B cell (primary cell): ENCODE data around the gene SAP30. TPM values are rescaled to one million over a fixed set of nuclear protein-coding genes. Genes with fewer than 3 reads are reported as not detected.

Experiments used
- ATAC-seq: fragments of 200-7000 bp; cut with Tn5 transposase; one replicate; pipeline ENCODE4 v1.10.0; 2021; ENCODE audit warnings: low read depth, mild to moderate bottlenecking, moderate number of reproducible peaks, moderate library complexity
- CTCF ChIA-PET: fragments of 350-600 bp; sonication (Branson Sonifier 250); formaldehyde crosslinking; loops from one replicate; lab custom pipeline; 2021; ENCODE audit warnings: antibody characterized with exemption, inconsistent platforms; lab: Charles Lee
- POLR2A ChIA-PET: fragments of 350-600 bp; sonication (Branson Sonifier 250); formaldehyde crosslinking; loops from one replicate; lab custom pipeline; 2021; ENCODE audit warnings: antibody characterized with exemption; lab: Charles Lee
- DNase-seq: peaks from one replicate; pipeline ENCODE4 v3.0.0; 2013
- H2AFZ ChIP-seq: 2 replicates; pipeline ENCODE4 v1.6.1; 2012; ENCODE audit warnings: mild to moderate bottlenecking, low read depth, low read length; ENCODE audit not compliant: insufficient read depth, poor library complexity, severe bottlenecking
- H3K27ac ChIP-seq, 2 donors: 1 replicate in 1 of 2; 2 replicates in 1 of 2; pipeline ENCODE4 v1.5.1; 2012 to 2013; ENCODE audit warnings: low read length in 2 of 2, mild to moderate bottlenecking in 2 of 2, moderate library complexity in 1 of 2
- H3K27me3 ChIP-seq, 4 experiments: fragments of 200-600 bp in 1 of 4; sonication (generic) in 1 of 4; replicated peaks in 1 of 4; 1 replicate in 2 of 4; 2 replicates in 2 of 4; pipeline versions ENCODE4 v1.6.1 to v1.7.0; 2013 to 2016; ENCODE audit warnings: low read length in 3 of 4, mild to moderate bottlenecking in 2 of 4, mixed read lengths in 1 of 4, moderate library complexity in 1 of 4; ENCODE audit not compliant: insufficient read depth in 4 of 4, control insufficient read depth in 3 of 4; ENCODE audit errors: control extremely low read depth in 1 of 4
- H3K36me3 ChIP-seq, 2 experiments: replicated peaks in 1 of 2; 1 replicate in 1 of 2; 2 replicates in 1 of 2; pipeline versions ENCODE4 v1.6.1 to v1.7.1; 2013; ENCODE audit warnings: low read length in 1 of 2; ENCODE audit not compliant: insufficient read depth in 2 of 2, control insufficient read depth in 1 of 2; ENCODE audit errors: control extremely low read depth in 1 of 2, extremely low read depth in 1 of 2
- H3K4me1 ChIP-seq, 2 donors: fragments of 200-600 bp in 1 of 2; sonication (generic) in 1 of 2; 1 replicate in 1 of 2; 2 replicates in 1 of 2; pipeline versions ENCODE4 v1.5.1 to v1.6.1; 2013 to 2017; ENCODE audit warnings: low read length in 2 of 2; ENCODE audit not compliant: control insufficient read depth in 2 of 2, insufficient read depth in 2 of 2
- H3K4me2 ChIP-seq: replicated peaks from 2 replicates; pipeline ENCODE3; 2012; ENCODE audit warnings: mild to moderate bottlenecking, low read depth, low read length; ENCODE audit not compliant: poor library complexity, severe bottlenecking
- H3K4me3 ChIP-seq, 5 experiments: fragments of 200-600 bp in 1 of 5; sonication (generic) in 1 of 5; 1 replicate in 3 of 5; 2 replicates in 2 of 5; pipeline versions ENCODE4 v1.5.1 to v1.7.0; 2011 to 2016; ENCODE audit warnings: low read length in 4 of 5, mild to moderate bottlenecking in 4 of 5, low read depth in 2 of 5, control low read depth in 1 of 5, moderate library complexity in 1 of 5; ENCODE audit not compliant: insufficient read depth in 1 of 5; ENCODE audit errors: control extremely low read depth in 1 of 5, extremely low read depth in 1 of 5
- H3K79me2 ChIP-seq: fragments of 200-600 bp; sonication (generic); one replicate; pipeline ENCODE4 v1.6.0; 2016; ENCODE audit warnings: low read length; ENCODE audit not compliant: control insufficient read depth, insufficient read depth
- H3K9ac ChIP-seq: fragments of 200-600 bp; sonication (generic); 2 replicates; pipeline ENCODE4 v1.6.1; 2017; ENCODE audit warnings: mild to moderate bottlenecking, low read length, moderate library complexity
- H3K9me3 ChIP-seq, 3 donors: one replicate each; pipeline versions ENCODE4 v1.6.1 to v1.7.1; 2013; ENCODE audit warnings: low read length in 2 of 3; ENCODE audit not compliant: control insufficient read depth in 2 of 3, insufficient read depth in 1 of 3; ENCODE audit errors: control extremely low read depth in 1 of 3
- H4K20me1 ChIP-seq: 2 replicates; pipeline ENCODE4 v1.6.0; 2012; ENCODE audit warnings: mild to moderate bottlenecking, low read length; ENCODE audit not compliant: insufficient read depth, control insufficient read depth, poor library complexity, severe bottlenecking
- H3K27ac Mint-ChIP-seq: one replicate; pipeline ENCODE4 v1.8.0; 2021; ENCODE audit warnings: mixed read lengths
- H3K27me3 Mint-ChIP-seq: one replicate; pipeline ENCODE4 v1.8.0; 2021; ENCODE audit warnings: mixed read lengths
- H3K4me1 Mint-ChIP-seq: one replicate; pipeline ENCODE4 v1.8.0; 2021; ENCODE audit warnings: mixed read lengths
- H3K4me3 Mint-ChIP-seq: one replicate; pipeline ENCODE4 v1.8.0; 2021; ENCODE audit warnings: mixed read lengths
- H3K9me3 Mint-ChIP-seq: one replicate; pipeline ENCODE4 v1.8.0; 2022; ENCODE audit warnings: mixed read lengths; ENCODE audit not compliant: insufficient read depth
- CTCF ChIP-seq: fragments of 200-600 bp; IDR thresholded peaks from one replicate; pipeline ENCODE4 v1.8.0; 2022; ENCODE audit warnings: antibody characterized with exemption, mild to moderate bottlenecking
- EZH2 ChIP-seq: IDR thresholded peaks from 2 replicates; pipeline ENCODE4 v1.6.1; 2012; ENCODE audit warnings: borderline replicate concordance, low read depth, mild to moderate bottlenecking, moderate library complexity, low read length; ENCODE audit not compliant: insufficient read depth, poor library complexity, severe bottlenecking
- WGBS: methylation state at CpG from one replicate; pipeline ENCODE4 v1.1.5; 2013; ENCODE audit warnings: missing lambda C conversion rate; ENCODE audit not compliant: insufficient coverage; 5-methylcytosine and 5-hydroxymethylcytosine counted together
- intact Hi-C: fragments of 100-400 bp; cut with micrococcal nuclease; formaldehyde crosslinking; loops from one replicate; pipeline ENCODE4 v1.10.0; 2022
- polyA plus RNA-seq: library from polyadenylated mRNA; depleted of rRNA; stranded (reverse); fragments of >200 nt; gene quantifications from 2 replicates; pipeline ENCODE4 v1.2.3, GENCODE V29; 2012
- total RNA-seq, 2 donors: library from RNA; stranded (reverse); fragments of 120-200 nt in 1 of 2; gene quantifications; 1 replicate in 1 of 2; 2 replicates in 1 of 2; pipeline versions ENCODE4 v1.2.3 to v1.2.4, GENCODE V29; 2013 to 2022

SAP30 gene
- total and polyA plus RNA-seq, 2 donors (not counting 1 experiment from before 2014, with no cell fraction given) = 2.5 to 3.5 TPM

- peaks cover 16 to 18% of the 10 kb centered on the region in 2 donors for H3K4me1 ChIP-seq
- ChIA-PET CTCF (interaction anchor here (1.0 to 6.2 kb wide), 6 partner anchors 13 to 173 kb away, joined by 3 to 39 read pairs (median 8); partner anchors contain the start of gene SAP30), POLR2A (interaction anchor here (1.0 to 6.3 kb wide), 4 partner anchors 15 to 38 kb away, joined by 4 to 134 read pairs (median 6); partner anchors contain the start of gene SAP30)
- intact Hi-C loops = loop anchor here (5.0 kb wide), 1 partner anchor 174 kb away; no protein-coding TSS in a partner anchor
- DNase-seq (peak; percentile 42), ATAC-seq (no peak)
- Mint-ChIP-seq H3K27ac (peak overlapping the region; percentile 91), H3K9me3 (no peaks in the 10 kb centered on the region), H3K4me1 (peaks cover 30% of the 10 kb centered on the region), H3K27me3 (peaks cover 4% of the 10 kb centered on the region), H3K4me3 (peak overlapping the region; percentile 94)
- WGBS = under 1% methylated on average over 15 of the region's 21 CpGs
- H3K27ac ChIP-seq = peak overlapping the region in 1 of 2 donors; percentile 95
- H3K79me2 ChIP-seq = no peaks in the 10 kb centered on the region
- no peak for TF ChIP-seq CTCF
- TF ChIP-seq EZH2 = no peak
- H4K20me1 ChIP-seq = no peaks in the 10 kb centered on the region
- H3K4me3 ChIP-seq = peak overlapping the region; percentile 74 to 99 (median 94)
- peak overlapping the region; percentile 77 for H2AFZ ChIP-seq
- H3K4me2 ChIP-seq = peak overlapping the region; percentile 73
- no peaks in the 10 kb centered on the region for H3K9me3 ChIP-seq
- peak overlapping the region; percentile 86 for H3K9ac ChIP-seq
- no peaks in the 10 kb centered on the region for H3K27me3 ChIP-seq
- H3K36me3 ChIP-seq = peaks cover 0 to 3% of the 10 kb centered on the region in 2 experiments
Observed at GRCh38 chr4:173332963-173333657, 37.6 kb upstream of the SAP30 start.
